CD14-positive monocyte (primary cell): ENCODE data around the gene LYSMD1. TPM values are rescaled to one million over a fixed set of nuclear protein-coding genes. Genes with fewer than 3 reads are reported as not detected.
A peak's percentile ranks its signal among the peaks of the same experiment; 100 is the strongest.

Experiments
- DNase-seq, 3 donors: peaks; one replicate each; pipeline ENCODE4 v3.0.0-alpha.2; 2011 to 2022
- H2AFZ ChIP-seq: 2 replicates; pipeline ENCODE4 v1.6.0; 2012; ENCODE audit warnings: mild to moderate bottlenecking, low read depth, low read length, inconsistent platforms; ENCODE audit not compliant: insufficient read depth, poor library complexity, severe bottlenecking
- H3K27ac ChIP-seq, 2 donors: 1 replicate in 1 of 2; 2 replicates in 1 of 2; pipeline ENCODE4 v1.5.1; 2012 to 2013; ENCODE audit warnings: low read length in 2 of 2, control low read depth in 1 of 2, inconsistent platforms in 1 of 2, low read depth in 1 of 2, mild to moderate bottlenecking in 1 of 2
- H3K27me3 ChIP-seq, 2 donors: one replicate each; pipeline versions ENCODE4 v1.6.0 to v1.6.1; 2011 to 2013; ENCODE audit warnings: low read length in 2 of 2; ENCODE audit not compliant: control insufficient read depth in 2 of 2, insufficient read depth in 2 of 2
- H3K36me3 ChIP-seq, 2 donors: replicated peaks in 1 of 2; 1 replicate in 1 of 2; 2 replicates in 1 of 2; pipeline versions ENCODE4 v1.5.1 to v1.6.1; 2012 to 2013; ENCODE audit warnings: low read length in 2 of 2, control low read depth in 1 of 2, inconsistent platforms in 1 of 2, mild to moderate bottlenecking in 1 of 2; ENCODE audit not compliant: insufficient read depth in 2 of 2, control insufficient read depth in 1 of 2
- H3K4me1 ChIP-seq, 2 donors: 1 replicate in 1 of 2; 2 replicates in 1 of 2; pipeline versions ENCODE4 v1.5.1 to v1.6.1; 2012 to 2013; ENCODE audit warnings: low read length in 2 of 2, control low read depth in 1 of 2, inconsistent platforms in 1 of 2, mild to moderate bottlenecking in 1 of 2, moderate library complexity in 1 of 2; ENCODE audit not compliant: insufficient read depth in 2 of 2, control insufficient read depth in 1 of 2
- H3K4me2 ChIP-seq: replicated peaks from 2 replicates; pipeline ENCODE3; 2012; ENCODE audit warnings: low read length, moderate library complexity, mild to moderate bottlenecking; ENCODE audit not compliant: poor library complexity, severe bottlenecking; ENCODE audit errors: extremely low read depth
- H3K4me3 ChIP-seq, 3 experiments: fragments of 200-600 bp in 1 of 3; sonication (generic) in 1 of 3; replicated peaks in 1 of 3; 1 replicate in 2 of 3; 2 replicates in 1 of 3; pipeline ENCODE4 v1.5.1; 2011 to 2013; ENCODE audit warnings: low read length in 3 of 3, mild to moderate bottlenecking in 3 of 3, control low read depth in 2 of 3, low read depth in 2 of 3, inconsistent platforms in 1 of 3, moderate library complexity in 1 of 3
- H3K79me2 ChIP-seq: 2 replicates; pipeline ENCODE4 v1.6.0; 2012; ENCODE audit warnings: mild to moderate bottlenecking, control low read depth, inconsistent platforms, low read length, moderate library complexity; ENCODE audit not compliant: insufficient read depth
- H3K9ac ChIP-seq: 2 replicates; pipeline ENCODE4 v1.6.0; 2017; ENCODE audit warnings: low read length, mild to moderate bottlenecking; ENCODE audit not compliant: insufficient read depth, poor library complexity, severe bottlenecking
- H3K9me3 ChIP-seq, 2 donors: replicated peaks in 1 of 2; 1 replicate in 1 of 2; 2 replicates in 1 of 2; pipeline versions ENCODE4 v1.5.1 to v1.6.1; 2012 to 2013; ENCODE audit warnings: low read length in 2 of 2, control low read depth in 1 of 2; ENCODE audit not compliant: control insufficient read depth in 1 of 2, insufficient read depth in 1 of 2
- H4K20me1 ChIP-seq: 2 replicates; pipeline ENCODE4 v1.6.0; 2012; ENCODE audit warnings: mild to moderate bottlenecking, low read length, control low read depth, moderate library complexity; ENCODE audit not compliant: insufficient read depth
- H3K27ac Mint-ChIP-seq, 7 donors: one replicate each; pipeline ENCODE4 v1.8.0; 2020; ENCODE audit warnings: mild to moderate bottlenecking in 7 of 7, mixed read lengths in 7 of 7, moderate library complexity in 6 of 7, inconsistent platforms in 2 of 7
- H3K27me3 Mint-ChIP-seq, 3 donors: one replicate each; pipeline ENCODE4 v1.8.0; 2021 to 2022; ENCODE audit warnings: low read depth in 3 of 3, mild to moderate bottlenecking in 3 of 3, mixed read lengths in 3 of 3, moderate library complexity in 3 of 3, inconsistent platforms in 1 of 3
- H3K36me3 Mint-ChIP-seq, 2 donors: one replicate each; pipeline ENCODE4 v1.8.0; 2020; ENCODE audit warnings: mixed read lengths in 2 of 2, inconsistent platforms in 1 of 2, mild to moderate bottlenecking in 1 of 2
- H3K4me1 Mint-ChIP-seq: one replicate; pipeline ENCODE4 v1.8.0; 2020; ENCODE audit warnings: mild to moderate bottlenecking, mixed read lengths
- H3K4me3 Mint-ChIP-seq, 2 donors: one replicate each; pipeline ENCODE4 v1.8.0; 2020; ENCODE audit warnings: mild to moderate bottlenecking in 2 of 2, mixed read lengths in 2 of 2, moderate library complexity in 1 of 2
- H3K9me3 Mint-ChIP-seq, 7 donors: one replicate each; pipeline ENCODE4 v1.8.0; 2020 to 2022; ENCODE audit warnings: mixed read lengths in 7 of 7, mild to moderate bottlenecking in 6 of 7, moderate library complexity in 6 of 7, inconsistent platforms in 2 of 7
- CTCF ChIP-seq: fragments of 200-600 bp; IDR thresholded peaks from one replicate; pipeline ENCODE4 v1.8.0; 2022; ENCODE audit warnings: antibody characterized with exemption, mild to moderate bottlenecking
- WGBS: methylation state at CpG from one replicate; pipeline ENCODE4 v1.1.5; 2013; ENCODE audit warnings: missing lambda C conversion rate; ENCODE audit not compliant: insufficient coverage; 5-methylcytosine and 5-hydroxymethylcytosine counted together
- intact Hi-C, 2 donors: fragments of 100-400 bp; cut with micrococcal nuclease; formaldehyde crosslinking; loops; one replicate each; pipeline versions ENCODE4 v1.15.0 to v1.15.1; 2023
- polyA plus RNA-seq, 3 donors: library from polyadenylated mRNA; depleted of rRNA in 1 of 3; unstranded in 2 of 3; stranded (reverse) in 1 of 3; fragments of 300-500 nt in 2 of 3; fragments of >200 nt in 1 of 3; fragmentation: Illumina TruSeq in 2 of 3; gene quantifications; 1 replicate in 2 of 3; 2 replicates in 1 of 3; pipeline ENCODE4 v1.2.3, GENCODE V29; 2012 to 2021

Gene LYSMD1
- polyA plus RNA-seq, 3 donors, result 0.16 to 0.24 TPM; not detected in 1

- Histone ChIP-seq H3K27ac (peak overlapping the region; percentile 21 to 37), H3K36me3 (peaks cover 47 to 75% of the 10 kb centered on the region in 2 donors), H3K4me2 (peak overlapping the region; percentile 96), H3K4me3 (peak overlapping the region in 2 of 3 experiments; percentile 16 to 91), H3K4me1 (peaks cover 34 to 37% of the 10 kb centered on the region in 2 donors), H2AFZ (peak overlapping the region; percentile 4), H3K9ac (no peak overlapping the region), H3K79me2 (peaks cover 46% of the 10 kb centered on the region), H4K20me1 (peaks cover 53% of the 10 kb centered on the region), H3K27me3 (no peaks in the 10 kb centered on the region), H3K9me3 (no peaks in the 10 kb centered on the region)
- H3K27ac Mint-ChIP-seq, result peak overlapping the region; percentile 89 to 95 (median 92)
- H3K36me3 Mint-ChIP-seq, result peaks cover 54 to 68% of the 10 kb centered on the region in 2 donors
- peaks cover 50% of the 10 kb centered on the region for H3K4me1 Mint-ChIP-seq
- no peaks in the 10 kb centered on the region for H3K9me3 Mint-ChIP-seq
- H3K4me3 Mint-ChIP-seq, result peak overlapping the region; percentile 95 to 97
- DNase-seq, result no peak
- no peak for TF ChIP-seq CTCF
- intact Hi-C loops, result loop anchor here (1.0 to 10.0 kb wide), 4 partner anchors 8 to 447 kb away; partner anchors contain the start of genes MINDY1 (in 2 of the 2), PRUNE1 (in 2 of the 2) and SNX27 (in 1 of the 2)
- peaks cover 0 to 1% (median 0%) of the 10 kb centered on the region in 3 donors for H3K27me3 Mint-ChIP-seq
- WGBS, result 31% methylated on average over 10 of the region's 15 CpGs
Measured at GRCh38 chr1:151165281-151165737, 393 bp downstream of the LYSMD1 start.

DNA sequence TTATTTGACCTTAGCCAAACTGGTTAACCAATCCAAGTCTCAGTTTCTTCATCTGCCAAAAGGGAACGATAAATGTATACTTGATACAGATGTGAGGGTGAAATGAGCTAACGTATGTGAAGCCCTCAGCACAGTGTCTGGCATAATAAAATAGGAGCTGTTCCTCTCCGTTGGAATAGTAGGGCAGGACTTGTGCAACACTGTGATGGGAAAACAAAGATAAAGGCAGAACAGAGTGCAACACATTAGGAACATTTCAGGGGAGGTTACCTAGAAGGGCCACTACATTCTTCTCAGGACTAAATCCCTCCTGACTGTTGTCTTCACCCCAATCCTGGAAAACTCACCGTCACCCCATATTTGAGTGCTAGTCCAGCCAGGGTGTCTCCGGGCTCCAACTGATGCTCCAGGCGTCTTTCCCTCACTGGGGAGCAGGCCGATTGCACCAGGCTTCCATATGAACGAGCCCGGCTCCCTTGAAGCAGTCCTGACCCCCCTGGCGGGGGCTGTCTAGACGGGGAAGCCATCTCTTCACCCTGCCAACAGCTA, 896 bp downstream of the LYSMD1 start:
- TF ChIP-seq CTCF, result no peak
- no peak overlapping the region for H3K4me3 ChIP-seq

More for the DNA sequence above, 896 bp downstream of the LYSMD1 start:
- Histone ChIP-seq H3K27ac (peak overlapping the region in 1 of 2 donors; percentile 37), H3K79me2 (peaks cover 51% of the 10 kb centered on the region), H3K9me3 (no peaks in the 10 kb centered on the region), H4K20me1 (peaks cover 58% of the 10 kb centered on the region), H3K4me1 (peaks cover 39 to 42% of the 10 kb centered on the region in 2 donors), H3K27me3 (no peaks in the 10 kb centered on the region), H3K9ac (no peak overlapping the region), H2AFZ (no peak overlapping the region), H3K4me2 (peak overlapping the region; percentile 96), H3K36me3 (peaks cover 42 to 71% of the 10 kb centered on the region in 2 donors)
- 65% methylated on average over 8 of the region's 11 CpGs for WGBS
- Mint-ChIP-seq H3K27ac (peak overlapping the region; percentile 45 to 93 (median 89)), H3K4me1 (peaks cover 54% of the 10 kb centered on the region), H3K27me3 (peaks cover 0 to 1% (median 0%) of the 10 kb centered on the region in 3 donors), H3K9me3 (no peaks in the 10 kb centered on the region), H3K36me3 (peaks cover 52 to 68% of the 10 kb centered on the region in 2 donors), H3K4me3 (peak overlapping the region in 1 of 2 donors; percentile 95)
- DNase-seq, result no peak
- intact Hi-C loops, result loop anchor here (1.0 to 10.0 kb wide), 4 partner anchors 8 to 447 kb away; partner anchors contain the start of genes MINDY1 (in 2 of the 2), PRUNE1 (in 2 of the 2) and SNX27 (in 1 of the 2)
